GDM1 (cell line): Measurements from ENCODE around the gene TLCD2.
"Not testable (repeated sequence)": the region's sequence is repeated elsewhere in the genome, so short reads cannot be mapped to it uniquely, and the experiment has no call there.

ENCODE experiments used
- DNase-seq: peaks from one replicate; lab custom pipeline; 2025; lab: John Stamatoyannopoulos, UW

Gene TLCD2

GRCh38 chr17:1709971-1710806 lies at the start of gene TLCD2:
TLCD2 (minus strand) TSS chr17:1710377; CDS start chr17:1710242, 135 bp downstream.
- no peak for DNase-seq

- DNase-seq, result no peak
Measured at GRCh38 chr17:1759529-1759928, 49.4 kb upstream of the TLCD2 start.

GRCh38 chr17:1758807-1759206 lies 48.6 kb upstream of the TLCD2 start:
- DNase-seq, result no peak

- no peak for DNase-seq
Measured at GRCh38 chr17:1755827-1756262, 45.7 kb upstream of the TLCD2 start.

GRCh38 chr17:1755252-1755826 lies 45.2 kb upstream of the TLCD2 start:
- no peak for DNase-seq

- DNase-seq, result no peak
Measured at GRCh38 chr17:1754430-1755112, 44.4 kb upstream of the TLCD2 start.

- no peak for DNase-seq
Measured at GRCh38 chr17:1753767-1754429, 43.7 kb upstream of the TLCD2 start.

GRCh38 chr17:1752425-1753262 lies 42.5 kb upstream of the TLCD2 start:
- DNase-seq, result peak; percentile 38

- no peak for DNase-seq
Measured at GRCh38 chr17:1750628-1751027, 40.5 kb upstream of the TLCD2 start.

GRCh38 chr17:1746975-1747543 lies 36.9 kb upstream of the TLCD2 start:
- DNase-seq, result no peak

GRCh38 chr17:1745513-1746020 lies 35.4 kb upstream of the TLCD2 start:
- DNase-seq, result no peak

- no peak for DNase-seq
Measured at GRCh38 chr17:1744551-1745512, 34.7 kb upstream of the TLCD2 start.

GRCh38 chr17:1743088-1743439 lies 32.9 kb upstream of the TLCD2 start:
- no peak for DNase-seq

- no peak for DNase-seq
Measured at GRCh38 chr17:1742371-1743087, 32.4 kb upstream of the TLCD2 start, which contains the start of gene SERPINF2. SERPINF2 (plus strand) TSS chr17:1742871; CDS start chr17:1744996, 2,125 bp downstream.

GRCh38 chr17:1741899-1742298 lies 31.7 kb upstream of the TLCD2 start:
- not testable (repeated sequence) for DNase-seq

- DNase-seq, result no peak
Measured at GRCh38 chr17:1737531-1738291, 27.5 kb upstream of the TLCD2 start.

GRCh38 chr17:1736348-1737281 lies 26.4 kb upstream of the TLCD2 start:
- DNase-seq, result no peak
